GM20000 (cell line): Measurements from ENCODE around the gene ABITRAM.
"Not testable (repeated sequence)": the region's sequence is repeated elsewhere in the genome, so short reads cannot be mapped to it uniquely, and the experiment has no call there.

Source experiments
- DNase-seq: peaks from one replicate; pipeline ENCODE4 v3.0.0; 2012; ENCODE audit warnings: low spot score
- CTCF ChIP-seq: IDR thresholded peaks from 2 replicates; pipeline ENCODE4 v1.5.1; 2012; ENCODE audit warnings: mild to moderate bottlenecking, control low read depth; ENCODE audit errors: extremely low read depth, missing control alignments

ABITRAM gene

GRCh38 chr9:108913391-108913790 is 20.8 kb upstream of the ABITRAM start:
- no peak for DNase-seq
- no peak for TF ChIP-seq CTCF

GRCh38 chr9:108919517-108919916 is 14.7 kb upstream of the ABITRAM start:
- no peak for DNase-seq
- TF ChIP-seq CTCF, result no peak

GRCh38 chr9:108920401-108920800 is 13.8 kb upstream of the ABITRAM start:
- not testable (repeated sequence) for DNase-seq

- TF ChIP-seq CTCF, result no peak
- no peak for DNase-seq
Measured at GRCh38 chr9:108921200-108921599, 13.0 kb upstream of the ABITRAM start.

GRCh38 chr9:108924466-108924865 is 9.7 kb upstream of the ABITRAM start:
- no peak for DNase-seq
- no peak for TF ChIP-seq CTCF

GRCh38 chr9:108928386-108928785 is 5.8 kb upstream of the ABITRAM start:
- DNase-seq, result no peak
- TF ChIP-seq CTCF, result no peak

GRCh38 chr9:108933231-108933717 is 926 bp upstream of the ABITRAM start:
- TF ChIP-seq CTCF, result no peak
- DNase-seq, result no peak

GRCh38 chr9:108933718-108934322 is 380 bp upstream of the ABITRAM start, which contains the start of gene ELP1:
TSS of gene ELP1 (minus strand) at chr9:108934124. CDS start at chr9:108931146, 2,978 bp downstream.
- DNase-seq, result peak; percentile 91
- peak; percentile 20 for TF ChIP-seq CTCF
